Parathyroid adenoma (tissue), 2 donors: ENCODE measurements around the gene MKLN1.

Experiments used
- H2AFZ ChIP-seq: fragments of 300-600 bp; sonication (generic); one replicate; pipeline ENCODE4 v1.7.0; 2017; ENCODE audit warnings: antibody characterized with exemption, mild to moderate bottlenecking
- H3K27ac ChIP-seq: fragments of 300-600 bp; sonication (generic); one replicate; pipeline ENCODE4 v1.7.0; 2017
- H3K27me3 ChIP-seq: fragments of 300-600 bp; sonication (generic); one replicate; pipeline ENCODE4 v1.7.0; 2017; ENCODE audit warnings: low read length; ENCODE audit not compliant: control insufficient read depth, insufficient read depth
- H3K36me3 ChIP-seq: fragments of 300-600 bp; sonication (generic); one replicate; pipeline ENCODE4 v1.7.0; 2017; ENCODE audit warnings: low read length; ENCODE audit not compliant: control insufficient read depth, insufficient read depth
- H3K4me1 ChIP-seq: fragments of 300-600 bp; sonication (generic); one replicate; pipeline ENCODE4 v1.7.0; 2017; ENCODE audit warnings: control low read depth
- H3K4me2 ChIP-seq: fragments of 300-600 bp; sonication (generic); one replicate; pipeline ENCODE4 v1.7.0; 2017; ENCODE audit warnings: low read length
- H3K4me3 ChIP-seq: fragments of 300-600 bp; sonication (generic); one replicate; pipeline ENCODE4 v1.7.0; 2017; ENCODE audit warnings: low read depth, low read length
- H3K79me2 ChIP-seq: fragments of 300-600 bp; sonication (generic); one replicate; pipeline ENCODE4 v1.7.0; 2017; ENCODE audit warnings: control low read depth
- H3K9ac ChIP-seq: fragments of 300-600 bp; sonication (generic); one replicate; pipeline ENCODE4 v1.7.0; 2017; ENCODE audit warnings: mild to moderate bottlenecking
- H3K9me3 ChIP-seq: fragments of 300-600 bp; sonication (generic); one replicate; pipeline ENCODE4 v1.7.0; 2017; ENCODE audit warnings: low read length; ENCODE audit not compliant: control insufficient read depth
- CTCF ChIP-seq: fragments of 300-600 bp; sonication (generic); IDR thresholded peaks from one replicate; pipeline ENCODE4 v1.7.0; 2017; ENCODE audit warnings: antibody characterized with exemption, mild to moderate bottlenecking
- donor health status: primary hyperparathyroidism.

Gene MKLN1

GRCh38 chr7:131505636-131506557, 178.2 kb downstream of the MKLN1 start:
- H3K4me1 ChIP-seq: peaks cover 5% of the 10 kb centered on the region
- no peaks in the 10 kb centered on the region for H3K27me3 ChIP-seq
- no peaks in the 10 kb centered on the region for H3K36me3 ChIP-seq
- no peak overlapping the region for H3K4me2 ChIP-seq
- no peak overlapping the region for H3K4me3 ChIP-seq
- no peaks in the 10 kb centered on the region for H3K79me2 ChIP-seq
- H3K9ac ChIP-seq: no peak overlapping the region
- H3K27ac ChIP-seq: no peak overlapping the region
- H2AFZ ChIP-seq: no peak overlapping the region
- TF ChIP-seq CTCF: no peak
- no peaks in the 10 kb centered on the region for H3K9me3 ChIP-seq

GRCh38 chr7:131506597-131506996, 178.9 kb downstream of the MKLN1 start:
- no peaks in the 10 kb centered on the region for H3K9me3 ChIP-seq
- H3K4me2 ChIP-seq: no peak overlapping the region
- H3K4me1 ChIP-seq: peaks cover 5% of the 10 kb centered on the region
- H3K9ac ChIP-seq: no peak overlapping the region
- no peak for TF ChIP-seq CTCF
- H3K4me3 ChIP-seq: no peak overlapping the region
- no peak overlapping the region for H3K27ac ChIP-seq
- H2AFZ ChIP-seq: no peak overlapping the region
- H3K36me3 ChIP-seq: no peaks in the 10 kb centered on the region
- H3K27me3 ChIP-seq: no peaks in the 10 kb centered on the region
- no peaks in the 10 kb centered on the region for H3K79me2 ChIP-seq

- no peaks in the 10 kb centered on the region for H3K27me3 ChIP-seq
- H3K4me1 ChIP-seq: peaks cover 5% of the 10 kb centered on the region
- H3K9me3 ChIP-seq: no peaks in the 10 kb centered on the region
- H2AFZ ChIP-seq: no peak overlapping the region
- TF ChIP-seq CTCF: peak; percentile 94
- no peak overlapping the region for H3K9ac ChIP-seq
- H3K4me3 ChIP-seq: no peak overlapping the region
- no peak overlapping the region for H3K27ac ChIP-seq
- no peaks in the 10 kb centered on the region for H3K79me2 ChIP-seq
- H3K36me3 ChIP-seq: no peaks in the 10 kb centered on the region
- no peak overlapping the region for H3K4me2 ChIP-seq
Measured at GRCh38 chr7:131507592-131508331, 180.1 kb downstream of the MKLN1 start.

- H3K9me3 ChIP-seq: no peaks in the 10 kb centered on the region
- no peak overlapping the region for H3K27ac ChIP-seq
- no peak overlapping the region for H3K9ac ChIP-seq
- peaks cover 7% of the 10 kb centered on the region for H3K4me1 ChIP-seq
- H3K4me2 ChIP-seq: no peak overlapping the region
- H2AFZ ChIP-seq: no peak overlapping the region
- no peak for TF ChIP-seq CTCF
- H3K79me2 ChIP-seq: no peaks in the 10 kb centered on the region
- no peaks in the 10 kb centered on the region for H3K27me3 ChIP-seq
- no peaks in the 10 kb centered on the region for H3K36me3 ChIP-seq
- H3K4me3 ChIP-seq: no peak overlapping the region
Measured at GRCh38 chr7:131508754-131509486, 181.2 kb downstream of the MKLN1 start.
